NCI-H446 (cell line): ENCODE data around the gene LARGE1.
"Not testable (repeated sequence)": the region's sequence is repeated elsewhere in the genome, so short reads cannot be mapped to it uniquely, and the experiment has no call there.

Source experiments
- DNase-seq, 2 experiments: peaks; one replicate each; lab custom pipeline; 2025; lab: John Stamatoyannopoulos, UW

The LARGE1 gene

DNA sequence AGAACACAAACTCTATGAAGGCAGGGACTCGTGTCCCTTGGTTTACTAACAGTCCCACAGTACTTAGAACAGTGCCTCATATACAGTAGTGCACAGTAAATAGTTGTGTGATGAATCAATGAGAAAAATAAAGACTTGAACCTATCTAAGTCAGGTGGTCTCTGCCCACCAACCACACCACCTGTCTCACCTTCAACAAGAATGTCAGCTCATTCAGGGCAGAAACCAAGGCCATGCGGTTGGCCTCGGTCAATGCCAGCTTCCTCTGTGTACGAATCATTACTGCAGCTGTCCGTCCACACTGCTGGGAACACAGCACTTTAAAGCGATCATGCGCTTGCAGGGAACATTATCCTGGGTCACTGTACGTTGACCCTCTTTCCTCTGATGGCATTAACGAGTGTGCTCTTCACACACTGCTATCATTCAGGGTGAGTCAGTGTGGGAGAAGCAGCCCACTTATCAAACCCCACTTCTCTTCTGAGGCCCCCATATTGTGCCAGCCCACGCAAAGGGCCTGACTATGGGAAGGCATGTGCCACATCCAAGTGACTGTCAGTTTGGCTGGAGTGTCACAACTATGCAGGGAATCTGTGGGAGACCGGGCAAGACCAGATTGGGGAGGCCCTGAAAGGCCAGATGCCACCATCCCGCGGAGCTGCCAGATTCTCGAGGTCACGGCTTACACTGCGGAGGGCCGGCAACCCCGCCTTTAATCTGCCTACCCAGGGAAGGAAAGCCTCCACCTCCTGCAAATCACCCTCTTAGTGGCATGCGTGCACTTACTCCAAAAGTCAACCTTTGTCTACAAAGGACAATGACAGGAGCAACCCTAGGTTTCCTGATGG is 36.1 kb downstream of the LARGE1 start:
- DNase-seq: no peak

DNA sequence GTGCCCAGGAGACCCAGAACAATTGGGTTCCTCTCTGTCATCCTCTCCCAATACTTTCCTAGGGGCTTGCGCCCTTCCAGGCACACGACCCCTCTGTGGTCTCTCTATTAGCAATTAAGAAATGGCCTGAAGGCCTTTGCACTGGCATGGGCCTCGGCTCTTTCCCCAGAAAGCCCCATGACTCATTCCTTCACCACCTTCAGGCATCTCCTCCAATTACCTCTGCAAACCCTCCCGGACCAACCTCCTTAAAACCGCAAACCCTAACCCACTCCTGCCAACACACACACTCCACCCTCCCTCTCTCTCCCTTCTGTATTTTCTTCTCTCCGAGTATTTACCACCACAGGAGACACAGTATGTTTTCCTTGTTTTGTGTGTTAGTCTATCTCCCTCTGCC is 36.7 kb downstream of the LARGE1 start:
- DNase-seq: no peak

DNA sequence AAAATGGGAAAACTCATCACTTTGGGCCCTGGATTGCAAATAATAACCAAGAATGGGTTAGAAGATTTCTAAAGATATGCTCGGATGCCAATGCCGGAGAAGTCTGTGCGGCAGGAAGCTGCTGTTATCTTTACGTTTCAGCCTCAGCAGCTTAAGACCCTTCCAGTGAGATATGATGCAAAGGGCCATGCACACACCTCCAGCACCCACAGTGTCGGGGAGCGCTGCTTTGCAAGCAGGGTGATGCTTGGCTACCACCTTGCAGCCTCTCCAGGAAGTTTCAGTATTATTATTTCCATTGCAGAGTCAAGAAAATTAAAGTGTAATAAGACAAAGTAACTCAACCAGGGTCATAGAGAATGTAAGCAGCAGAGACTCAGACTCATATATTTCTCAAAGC is 37.3 kb downstream of the LARGE1 start:
- DNase-seq: no peak

DNA sequence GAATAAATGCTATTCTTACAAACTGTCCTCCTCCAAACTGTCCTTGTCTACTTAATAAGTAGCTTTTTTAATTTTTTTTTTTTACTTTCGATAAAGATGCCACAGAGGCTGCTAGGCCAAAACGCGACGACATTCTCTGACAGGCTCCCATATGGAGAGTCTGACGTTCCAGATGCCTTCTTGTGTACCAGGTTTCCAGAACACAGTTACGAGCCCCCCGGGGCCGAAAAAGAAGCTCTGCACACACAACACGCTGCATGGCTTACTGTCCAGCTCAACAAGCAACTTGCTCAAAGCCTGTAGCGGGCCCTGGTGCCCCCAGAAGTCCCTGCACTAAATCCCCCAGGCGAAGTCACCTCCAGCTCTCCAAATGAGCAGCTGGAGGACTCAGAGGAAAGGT is 39.3 kb downstream of the LARGE1 start:
- no peak for DNase-seq

DNA sequence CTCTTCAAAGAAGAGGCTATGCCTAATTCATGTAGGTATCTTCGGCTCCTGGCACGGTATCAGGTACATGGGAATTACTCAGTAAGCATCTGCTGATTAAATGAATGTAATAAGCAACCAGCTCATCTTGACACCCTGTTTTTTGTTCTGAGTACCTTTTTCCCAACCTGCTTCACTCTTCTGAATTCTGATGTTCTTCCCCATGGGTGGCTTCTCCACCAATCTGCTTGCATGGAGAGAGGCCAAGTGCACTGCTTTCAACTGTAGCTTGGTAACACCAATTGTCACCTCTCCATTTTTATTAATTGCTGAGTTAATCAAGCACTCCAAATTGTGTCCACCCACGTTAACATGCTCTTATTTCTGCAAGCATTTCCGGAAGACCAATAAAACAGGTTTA is 40.5 kb downstream of the LARGE1 start:
- no peak for DNase-seq

DNA sequence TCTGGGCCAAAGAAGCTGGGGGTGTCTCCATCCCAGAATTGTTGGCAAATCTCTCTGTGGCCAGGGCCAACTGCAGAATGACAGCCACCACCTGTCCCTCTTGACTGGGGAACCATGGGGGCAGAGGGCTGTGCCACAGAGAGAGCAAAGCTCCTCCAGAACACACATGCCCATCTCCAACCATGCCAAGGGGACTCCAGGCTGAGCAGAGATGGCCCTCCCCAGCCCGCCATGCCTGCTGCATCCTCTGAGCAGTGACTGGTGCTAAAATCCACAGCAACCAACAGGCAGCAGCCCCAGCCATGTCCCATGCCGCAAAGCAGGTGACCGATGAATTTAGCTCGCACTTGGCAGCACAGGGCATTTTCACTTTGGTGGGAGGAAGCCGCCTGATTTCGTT is 45.0 kb downstream of the LARGE1 start:
- no peak for DNase-seq

DNA sequence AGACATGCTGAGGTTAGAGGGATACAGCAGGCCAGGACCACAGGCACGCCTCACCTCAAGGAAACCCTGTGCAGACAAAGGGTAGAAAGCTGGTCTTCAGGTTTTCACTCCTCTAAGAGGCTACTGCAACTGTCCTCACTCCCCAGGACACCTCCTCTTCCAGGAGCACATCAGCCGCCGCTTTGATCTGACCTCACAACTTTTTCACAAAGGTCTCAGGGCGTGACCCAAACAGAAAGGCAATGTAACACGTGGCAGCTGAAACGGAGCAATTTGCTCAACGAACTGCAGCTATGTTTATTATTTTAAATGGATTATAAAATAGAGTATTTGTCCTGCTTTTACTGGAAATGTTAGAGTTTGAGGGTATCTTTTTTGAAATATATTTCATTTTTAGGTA is 46.1 kb downstream of the LARGE1 start:
- no peak for DNase-seq

DNA sequence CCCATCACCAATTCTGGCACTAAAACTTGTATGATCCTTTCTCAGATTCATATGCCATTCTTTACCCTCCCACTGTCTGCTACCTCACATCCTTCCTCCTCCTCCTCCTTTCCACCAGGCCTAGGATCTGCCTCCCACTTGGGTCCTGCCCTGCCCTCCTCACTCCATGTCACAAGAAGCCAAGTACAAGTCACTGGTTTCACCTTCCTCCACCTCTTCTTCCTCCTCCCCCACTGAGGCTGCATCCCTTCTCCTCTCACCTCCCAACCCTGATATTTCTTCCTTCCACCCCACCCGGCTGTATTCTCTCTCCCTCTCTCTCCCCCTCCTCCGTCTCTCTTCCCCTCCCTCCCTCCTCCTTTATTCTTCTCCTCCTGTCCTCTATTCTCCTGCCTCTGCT is 46.6 kb downstream of the LARGE1 start:
- DNase-seq: no peak

DNA sequence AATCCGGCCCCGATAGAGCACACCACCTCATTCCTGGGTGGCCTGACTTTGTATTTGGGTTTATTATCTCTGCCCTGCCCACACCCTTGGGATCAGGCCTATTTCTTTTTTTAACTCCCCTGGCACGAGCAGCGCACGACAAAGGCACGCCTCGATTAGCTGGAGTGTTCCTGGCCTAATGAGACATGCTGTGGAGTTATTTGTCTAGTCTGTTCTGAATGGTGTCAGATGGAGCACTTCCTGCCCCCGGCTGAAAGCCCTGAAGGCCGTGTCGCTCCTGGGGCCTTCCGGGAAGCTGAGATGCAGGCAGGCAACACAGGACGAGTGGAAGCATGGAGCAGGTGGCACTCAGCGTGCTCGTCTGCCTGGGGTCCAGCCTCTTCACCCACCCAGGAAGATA is 47.1 kb downstream of the LARGE1 start:
- DNase-seq: no peak

DNA sequence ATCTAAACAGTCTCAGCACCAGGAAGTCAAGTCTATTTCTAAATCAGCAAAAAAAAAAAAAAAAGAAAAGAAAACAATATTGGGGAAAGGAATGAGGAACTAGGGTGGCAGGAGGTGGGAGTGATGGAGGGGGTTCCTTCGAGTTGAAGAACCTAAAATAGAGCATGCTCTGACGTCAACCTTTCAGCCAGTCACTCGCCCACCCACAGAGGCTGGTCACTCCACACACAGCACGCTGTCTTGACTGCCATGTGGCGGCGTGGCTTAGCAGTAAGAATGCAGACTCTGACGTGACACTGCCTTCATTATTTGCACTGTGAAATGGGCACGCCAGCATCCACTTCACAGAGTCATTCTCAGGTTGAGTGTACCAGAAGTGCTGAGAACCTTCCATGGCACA is 48.3 kb downstream of the LARGE1 start:
- no peak for DNase-seq

DNA sequence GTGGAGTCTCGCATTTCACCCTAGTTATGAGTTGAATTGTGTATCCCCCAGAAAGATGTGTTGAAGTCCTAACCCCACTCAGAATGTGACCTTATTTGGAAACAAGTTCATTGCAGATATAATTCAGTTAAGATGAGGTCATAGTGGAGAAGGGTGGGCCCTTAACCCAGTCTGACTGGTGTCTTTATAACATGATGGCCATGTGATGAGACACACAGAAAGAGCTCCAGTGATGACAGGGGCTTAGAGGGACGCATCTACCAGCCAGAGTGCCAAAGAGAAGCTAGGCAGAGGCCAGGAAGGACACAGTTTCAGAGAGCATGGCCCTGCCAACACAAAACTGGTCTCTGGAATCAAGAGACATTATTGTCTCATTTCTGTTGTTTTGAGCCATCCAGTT is 50.3 kb downstream of the LARGE1 start:
- no peak for DNase-seq

DNA sequence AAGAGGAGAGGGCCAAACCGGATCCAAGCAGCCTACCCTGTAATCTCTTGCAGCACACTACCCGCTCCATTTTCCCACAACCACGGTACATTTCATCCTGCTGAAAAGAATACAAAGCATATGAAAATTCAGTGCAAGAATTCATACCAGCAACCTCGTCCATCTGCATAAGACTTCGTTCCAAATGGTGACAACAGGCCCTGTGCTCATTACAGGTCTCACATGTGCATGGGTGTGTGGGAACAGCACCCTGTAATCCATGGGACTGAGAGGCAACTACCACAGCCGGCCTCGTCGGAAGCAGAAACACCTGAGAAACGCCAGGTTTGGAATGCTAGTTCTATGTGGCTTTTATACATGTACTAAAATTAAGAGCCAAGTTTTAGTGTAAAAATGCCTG is 52.3 kb downstream of the LARGE1 start:
- DNase-seq: no peak

DNA sequence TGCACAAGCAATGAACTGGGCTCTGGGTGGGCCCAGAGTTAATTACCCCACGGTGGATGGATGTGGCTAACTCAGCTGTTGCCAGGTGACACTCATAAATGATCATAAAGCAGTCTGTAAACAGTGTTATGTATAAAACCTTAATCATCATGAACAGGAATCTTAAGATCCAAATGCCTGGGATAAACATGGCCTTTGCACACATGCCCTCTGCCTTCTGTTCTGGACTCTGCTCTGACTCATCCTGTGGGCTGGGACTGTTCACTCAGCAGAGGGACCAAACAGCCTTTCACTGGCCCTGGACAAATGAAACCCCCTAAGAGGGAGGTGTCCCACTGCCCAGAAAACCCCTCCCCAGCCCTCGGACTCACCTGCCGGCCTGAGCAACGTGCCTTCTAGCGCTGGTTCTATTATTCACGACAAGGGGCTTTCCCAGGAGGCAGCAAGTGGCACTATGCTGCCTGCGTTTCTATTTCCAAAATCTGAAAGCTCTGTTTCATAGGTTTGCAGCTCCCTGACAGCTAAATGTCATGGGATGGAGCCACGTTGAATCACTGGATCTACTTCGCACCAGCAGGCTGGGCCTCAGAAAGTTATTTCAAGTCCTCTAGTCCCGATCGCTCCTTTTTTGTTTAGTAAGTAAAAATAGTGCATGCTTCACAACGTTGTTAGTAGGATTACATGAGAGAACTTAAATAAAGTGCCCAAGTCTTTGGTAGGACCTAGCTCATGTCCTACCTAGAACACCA is 53.0 kb downstream of the LARGE1 start:
- DNase-seq: no peak

DNA sequence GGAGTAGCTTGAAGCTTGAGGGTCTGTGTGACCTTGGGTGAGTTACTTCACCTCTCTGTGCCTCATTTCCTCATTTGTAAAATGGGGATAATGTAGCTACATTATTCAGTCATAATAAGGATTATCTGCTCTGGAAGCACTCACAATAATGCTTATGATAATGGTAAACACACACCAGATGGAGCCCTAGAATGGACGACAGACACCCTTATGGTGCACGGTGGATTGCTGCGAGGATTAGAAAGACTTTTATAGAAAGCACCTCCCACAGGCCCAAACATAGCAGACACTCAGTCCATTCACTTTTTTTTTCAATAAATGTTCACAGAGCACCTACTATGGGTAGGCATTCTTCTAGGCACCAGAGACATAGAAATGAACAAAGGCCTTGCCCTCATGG is 53.8 kb downstream of the LARGE1 start:
- no peak for DNase-seq

DNA sequence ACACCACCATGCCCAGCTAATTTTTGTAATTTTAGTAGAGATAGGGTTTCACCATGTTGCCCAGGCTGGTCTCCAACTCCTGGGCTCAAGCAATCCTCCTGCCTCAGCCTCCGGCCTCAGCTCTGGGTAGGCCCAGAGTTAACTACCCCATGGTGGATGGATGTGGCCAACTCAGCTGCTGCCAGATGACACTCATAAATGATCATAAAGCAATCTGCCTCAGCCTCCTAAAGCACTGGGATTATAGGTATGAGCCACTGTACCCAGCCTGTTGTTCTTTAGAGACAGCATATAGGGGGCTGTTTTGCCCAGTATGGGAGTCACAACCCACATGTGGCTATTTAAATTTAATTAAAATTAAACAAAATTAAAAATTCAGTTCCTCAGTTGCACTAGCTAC is 54.3 kb downstream of the LARGE1 start:
- no peak for DNase-seq

DNA sequence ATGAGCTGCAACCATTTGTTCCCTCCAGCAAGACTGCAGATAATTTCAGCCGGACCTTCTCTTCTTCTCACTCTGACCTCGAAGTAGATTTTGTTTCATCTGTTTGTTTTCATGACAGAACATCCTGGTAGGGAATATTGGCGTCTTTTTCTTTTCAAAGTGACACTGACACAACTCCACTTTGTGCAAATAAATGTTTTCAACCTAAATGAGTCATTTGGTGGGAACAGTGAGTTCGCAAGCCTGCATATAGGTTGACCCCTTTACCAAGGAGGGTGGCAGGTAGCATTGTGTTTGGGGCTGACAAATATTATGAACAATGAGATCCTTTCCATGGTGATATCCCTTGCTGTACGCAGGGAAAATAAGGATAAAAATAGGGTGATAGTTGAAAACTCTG is 55.0 kb downstream of the LARGE1 start:
- DNase-seq: no peak

DNA sequence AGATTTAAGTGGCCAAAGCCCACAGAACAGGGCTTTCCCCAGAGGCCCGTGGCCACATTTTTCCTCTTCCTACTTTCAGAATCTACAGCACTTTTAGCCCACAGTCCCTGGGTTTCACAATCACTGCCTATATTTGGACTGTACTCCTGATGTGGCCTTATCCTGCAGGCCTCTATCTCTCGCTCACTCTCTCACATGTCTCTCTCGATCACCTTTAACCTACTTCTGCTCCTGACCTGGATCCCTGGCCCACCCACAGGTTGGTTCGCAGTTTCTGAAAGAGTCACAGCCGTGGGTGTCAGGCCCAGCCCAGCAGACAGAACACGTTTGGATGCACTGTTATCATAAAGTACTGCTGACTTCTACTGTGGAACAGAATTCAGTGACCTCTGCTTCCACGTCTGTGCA is 55.5 kb downstream of the LARGE1 start:
- no peak for DNase-seq

DNA sequence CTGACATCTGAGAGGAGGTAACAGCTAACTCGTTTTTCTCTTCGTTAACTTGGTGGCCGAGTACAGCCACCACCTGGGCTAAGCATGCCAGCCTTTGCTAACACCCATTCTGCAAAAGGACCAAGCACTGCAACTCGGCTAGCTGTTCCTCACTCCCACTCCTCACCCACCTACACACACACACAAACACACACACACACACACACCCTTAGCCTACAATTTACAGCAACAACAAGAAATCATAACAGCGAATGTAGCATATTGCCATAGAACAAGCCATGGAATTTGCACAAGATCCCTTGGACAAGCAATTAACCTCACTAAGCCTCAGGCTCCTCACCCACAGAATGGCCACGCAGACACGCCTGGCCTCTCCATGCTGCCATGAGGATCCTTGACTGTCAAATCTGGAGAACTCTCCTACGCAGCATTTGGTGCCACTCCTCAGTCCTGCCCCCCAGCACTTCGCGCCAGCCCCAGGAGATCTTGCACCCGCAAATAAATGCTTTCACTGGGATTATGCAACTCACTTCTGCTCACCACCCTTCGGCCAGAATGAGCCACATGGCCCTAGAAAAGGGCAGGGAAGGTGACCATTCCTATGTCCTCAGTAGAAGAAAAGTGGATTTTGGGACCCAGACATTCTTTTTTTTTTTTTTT is 58.9 kb downstream of the LARGE1 start:
- no peak for DNase-seq

DNA sequence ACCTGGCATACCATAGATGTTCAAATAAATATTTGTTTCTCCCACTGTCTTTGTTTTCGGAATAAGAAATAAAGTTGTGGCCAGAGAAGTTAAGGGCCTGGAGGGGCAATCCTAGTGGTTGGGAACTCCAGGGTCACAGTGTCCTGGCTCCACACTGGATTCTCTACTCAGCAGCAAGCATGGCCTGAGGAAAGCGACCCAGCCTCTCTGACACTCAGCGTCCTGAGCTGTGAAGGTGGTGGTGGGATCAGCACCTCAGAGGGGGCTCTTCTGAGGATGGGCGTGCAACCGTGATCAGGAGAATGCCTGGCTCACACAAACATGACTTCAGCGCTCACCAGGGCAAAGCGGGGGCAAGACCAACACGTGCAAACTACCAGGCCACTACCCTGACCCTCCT is 59.9 kb downstream of the LARGE1 start:
- DNase-seq: no peak

DNA sequence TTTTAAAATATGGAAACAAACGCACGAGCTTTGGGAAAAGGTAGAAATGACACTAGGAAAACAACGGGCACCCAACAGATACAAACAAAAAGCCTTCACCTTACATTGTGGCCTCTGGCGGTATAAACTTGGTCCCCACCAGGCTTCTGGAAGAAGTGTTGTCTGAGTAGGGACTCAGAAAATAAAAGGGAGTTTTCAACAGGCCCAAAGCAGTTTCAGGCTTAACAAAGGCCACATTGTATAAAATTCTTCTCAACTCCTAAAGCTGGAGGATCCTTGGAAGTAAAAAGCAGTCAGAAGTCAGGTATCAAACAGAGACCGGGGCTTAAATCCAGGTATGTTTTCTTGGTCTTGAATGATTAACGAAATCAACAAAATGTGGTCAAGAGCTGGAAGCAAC is 61.0 kb downstream of the LARGE1 start:
- DNase-seq: no peak

DNA sequence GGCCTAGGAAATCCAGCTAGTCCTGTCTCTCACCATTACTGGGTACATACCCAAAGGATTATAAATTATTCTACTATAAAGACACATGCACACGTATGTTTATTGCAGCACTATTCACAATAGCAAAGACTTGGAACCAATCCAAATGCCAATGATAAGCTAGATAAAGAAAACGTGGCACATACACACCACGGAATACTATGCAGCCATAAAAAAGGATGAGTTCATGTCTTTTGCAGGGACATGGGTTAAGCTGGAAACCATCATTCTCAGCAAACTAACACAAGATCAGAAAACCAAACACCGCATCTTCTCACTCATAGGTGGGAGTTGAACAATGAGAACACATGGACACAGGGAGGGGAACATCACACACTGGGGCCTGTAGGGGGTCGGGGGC is 61.6 kb downstream of the LARGE1 start:
- not testable (repeated sequence) for DNase-seq

DNA sequence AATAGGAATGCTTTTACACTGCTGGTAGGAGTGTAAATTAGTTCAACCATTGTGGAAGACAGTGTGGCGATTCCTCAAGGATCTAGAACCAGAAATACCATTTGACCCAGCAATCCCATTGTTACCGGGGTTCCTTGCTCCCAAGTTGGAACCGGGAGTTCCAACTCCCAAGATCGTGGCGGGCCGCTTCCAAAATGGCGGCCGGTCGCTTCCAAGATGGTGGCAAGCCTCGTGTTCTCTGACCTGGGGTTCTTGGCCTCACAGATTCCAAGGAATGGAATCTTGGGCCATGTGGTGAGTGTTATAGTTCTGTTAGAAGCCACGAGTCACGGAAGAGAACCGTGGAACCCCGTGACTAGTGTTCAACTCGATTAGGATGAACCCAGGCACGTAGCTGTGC is 62.5 kb downstream of the LARGE1 start:
- DNase-seq: not testable (repeated sequence)

DNA sequence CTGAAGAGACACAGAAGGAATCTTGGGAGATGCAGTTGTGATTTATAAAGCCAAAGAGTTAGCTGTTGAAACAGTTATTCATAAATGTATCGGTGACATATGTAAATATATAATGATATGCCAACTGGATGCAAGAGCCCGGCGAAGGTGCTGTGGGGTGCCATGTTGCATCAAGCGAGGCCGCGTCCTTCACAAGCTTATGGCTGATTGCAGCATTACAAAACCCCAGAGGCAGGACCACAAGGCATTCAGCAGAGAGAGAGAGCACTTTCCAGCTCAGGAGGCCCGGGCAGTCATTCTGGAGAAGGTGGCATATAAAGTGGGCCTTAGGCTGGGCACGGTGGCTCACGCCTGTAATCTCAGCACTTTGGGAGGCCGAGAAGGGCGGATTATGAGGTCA is 65.6 kb downstream of the LARGE1 start:
- no peak for DNase-seq
